ENCODE results near the gene UHMK1.

The UHMK1 gene

GRCh38 chr1:162548170-162548569 lies 50.6 kb downstream of the UHMK1 start:
- H3K27ac ChIP-seq, result peak overlapping the region in 1 of 2 donors; percentile 62
- H3K4me3 ChIP-seq, result no peak overlapping the region
- TF ChIP-seq CTCF (IDR thresholded peaks at IDR 0.05), result no peak
- no peak for DNase-seq (ENCODE audit: low spot score)

- H3K4me3 ChIP-seq, result no peak overlapping the region
- no peak for TF ChIP-seq CTCF (IDR thresholded peaks at IDR 0.05)
- peak overlapping the region in 1 of 2 donors; percentile 54 for H3K27ac ChIP-seq
- no peak for DNase-seq (ENCODE audit: low spot score)
These were observed 51.4 kb downstream of the UHMK1 start for GRCh38 chr1:162549001-162549400.

GRCh38 chr1:162550925-162551324 lies 53.3 kb downstream of the UHMK1 start:
- TF ChIP-seq CTCF (IDR thresholded peaks at IDR 0.05), result no peak
- no peak for DNase-seq (ENCODE audit: low spot score)
- Histone ChIP-seq H3K27ac (peak overlapping the region in 1 of 2 donors; percentile 46), H3K4me3 (no peak overlapping the region)

- no peak overlapping the region for H3K4me3 ChIP-seq
- H3K27ac ChIP-seq, result peak overlapping the region; percentile 1 to 80
- DNase-seq (ENCODE audit: low spot score), result no peak
- no peak for TF ChIP-seq CTCF (IDR thresholded peaks at IDR 0.05)
These were observed 54.5 kb downstream of the UHMK1 start for GRCh38 chr1:162551969-162552683.

- Histone ChIP-seq H3K27ac (peak overlapping the region; percentile 59 to 80), H3K4me3 (no peak overlapping the region)
- no peak for DNase-seq (ENCODE audit: low spot score)
- TF ChIP-seq CTCF (IDR thresholded peaks at IDR 0.05), result no peak
These were observed 55.1 kb downstream of the UHMK1 start for GRCh38 chr1:162552684-162553252.

- H3K4me3 ChIP-seq, result no peak overlapping the region
- DNase-seq (ENCODE audit: low spot score), result no peak
- TF ChIP-seq CTCF (IDR thresholded peaks at IDR 0.05), result no peak
- peak overlapping the region in 1 of 2 donors; percentile 76 for H3K27ac ChIP-seq
These were observed 56.6 kb downstream of the UHMK1 start for GRCh38 chr1:162554258-162554657.

GRCh38 chr1:162557536-162557935 lies 59.9 kb downstream of the UHMK1 start:
- no peak overlapping the region for H3K4me3 ChIP-seq
- H3K27ac ChIP-seq, result no peak overlapping the region
- no peak for TF ChIP-seq CTCF (IDR thresholded peaks at IDR 0.05)
- DNase-seq (ENCODE audit: low spot score), result no peak
